ENCODE measurements around the gene ZNF444.

GRCh38 chr19:56124578-56124977, 16.5 kb upstream of the ZNF444 start:
- TF ChIP-seq CTCF (conservative IDR thresholded peaks at IDR 0.05; ENCODE audit: low read depth, low read length) (no peak), RAD21 (IDR thresholded peaks at IDR 0.05; ENCODE audit: low read length) (no peak)
